Measurements from ENCODE around the gene PCDH7. TPM values are rescaled to one million over a fixed set of nuclear protein-coding genes. Genes with fewer than 3 reads are reported as not detected.

PCDH7 gene
- polyA plus RNA-seq, 1 of the 3 experiments (the other 2 are of a cell fraction) = 0.48 TPM

DNA sequence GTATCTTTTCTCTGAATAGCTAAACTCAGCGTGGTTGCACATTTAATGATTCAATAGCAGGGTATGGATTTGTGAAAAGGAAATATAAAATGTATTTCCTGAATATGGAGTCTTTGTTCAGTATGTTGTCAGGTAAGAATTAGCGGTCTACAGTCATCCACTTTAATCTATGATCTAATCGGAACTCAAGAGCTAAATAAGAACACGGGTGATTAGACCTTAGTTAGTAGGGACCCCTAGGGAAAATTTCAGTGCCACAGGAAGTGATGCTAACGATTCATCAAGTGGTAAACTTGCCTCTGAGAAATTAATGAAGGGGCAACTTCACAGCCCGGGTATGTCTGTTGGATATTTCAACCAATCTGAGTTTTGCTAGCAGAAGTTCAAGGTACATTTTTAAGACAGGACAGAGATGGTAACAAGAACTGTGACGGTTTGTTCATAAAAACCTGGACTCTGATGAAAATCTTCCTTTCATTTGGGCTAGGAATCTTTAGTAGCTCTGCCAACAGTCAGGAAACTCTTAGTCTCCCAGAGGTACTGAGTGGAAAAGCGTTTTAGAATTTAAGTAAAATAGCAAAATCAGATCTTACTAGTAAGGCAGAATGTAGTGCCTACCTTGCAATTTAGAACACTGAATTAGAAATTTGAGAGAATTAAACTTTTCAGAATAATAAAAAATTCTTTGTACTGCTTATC lies 47.1 kb downstream of the PCDH7 start:
- 63% methylated on average over 8 of the region's 8 CpGs for WGBS (ENCODE audit: low lambda C conversion rate)
- CTCF ChIA-PET = interaction anchor here (0.6 kb wide), 1 partner anchor 175 kb away, joined by 3 read pairs; no protein-coding TSS in a partner anchor
- TF ChIP-seq GATA2 (CRISPR knock-in tag; IDR thresholded peaks at IDR 0.05) (no peak), EZH2phosphoT487 (IDR thresholded peaks at IDR 0.05; ENCODE audit: borderline replicate concordance, low read depth) (no peak), RFX5 (IDR thresholded peaks at IDR 0.05; ENCODE audit: low read length) (no peak), SIN3A (IDR thresholded peaks at IDR 0.05; ENCODE audit: borderline replicate concordance, low read depth, low read length) (no peak), MXI1 (IDR thresholded peaks at IDR 0.05; ENCODE audit: low read depth, low read length) (no peak), FOSL2 (IDR thresholded peaks at IDR 0.05; ENCODE audit: borderline replicate concordance, low read depth) (no peak), CHD2 (IDR thresholded peaks at IDR 0.05; ENCODE audit: low read length, partially characterized antibody) (no peak), YY1 (IDR thresholded peaks at IDR 0.05; ENCODE audit: low read depth) (no peak), ZBTB33 (IDR thresholded peaks at IDR 0.05; ENCODE audit: borderline replicate concordance, low read depth) (no peak), RXRA (IDR thresholded peaks at IDR 0.05; ENCODE audit: borderline replicate concordance, low read depth) (no peak), ELF1 (IDR thresholded peaks at IDR 0.05) (no peak), RCOR1 (IDR thresholded peaks at IDR 0.05; ENCODE audit: low read length) (no peak), TEAD4 (IDR thresholded peaks at IDR 0.05; ENCODE audit: borderline replicate concordance, insufficient read depth) (no peak), NFIC (IDR thresholded peaks at IDR 0.05; ENCODE audit: borderline replicate concordance) (no peak), FOXM1 (IDR thresholded peaks at IDR 0.05; ENCODE audit: low read depth) (no peak), SMC3 (IDR thresholded peaks at IDR 0.05; ENCODE audit: low read depth, low read length) (no peak), EP300 (IDR thresholded peaks at IDR 0.05; ENCODE audit: borderline replicate concordance in 1 of 2, low read depth in 1 of 2, low read length in 1 of 2) (no peak), PBX3 (IDR thresholded peaks at IDR 0.05) (no peak)

More for the DNA sequence above, 47.1 kb downstream of the PCDH7 start:
- no peaks in the 10 kb centered on the region for H4K20me1 ChIP-seq (ENCODE audit: insufficient read depth)
- POLR2A ChIA-PET = no interaction called here
- no peak overlapping the region for H3K4me3 ChIP-seq (ENCODE audit: low read depth in 2 of 2, low read length in 1 of 2)
- peaks cover 4 to 26% of the 10 kb centered on the region in 2 experiments; a peak in 3 of 4 replicates for H3K4me1 ChIP-seq (ENCODE audit: control insufficient read depth in 1 of 2, insufficient read depth in 2 of 2, low read depth in 1 of 2, low read length in 1 of 2)
- no peak overlapping the region for H3K9ac ChIP-seq
- no peaks in the 10 kb centered on the region for H3F3A ChIP-seq (replicated peaks; ENCODE audit: insufficient read depth)
- no peaks in the 10 kb centered on the region for H3K9me2 ChIP-seq
- no peak overlapping the region for H2AFZ ChIP-seq (ENCODE audit: low read depth)
- no peaks in the 10 kb centered on the region for H3K79me2 ChIP-seq (ENCODE audit: insufficient read depth)
- H3K27ac ChIP-seq (ENCODE audit: low read depth in 2 of 2, low read length in 1 of 2) = no peak overlapping the region
- H3K4me2 ChIP-seq = no peak overlapping the region
- H3K9me3 ChIP-seq = no peaks in the 10 kb centered on the region
- H3K36me3 ChIP-seq (replicated peaks in 1 of 2; ENCODE audit: control insufficient read depth in 1 of 2, insufficient read depth in 2 of 2, low read length in 1 of 2) = no peaks in the 10 kb centered on the region
- no peak for DNase-seq
- H3K27me3 ChIP-seq (ENCODE audit: insufficient read depth) = no peaks in the 10 kb centered on the region

Measured in SK-N-SH (cell line).